Activated naive CD4-positive, alpha-beta T cell treated with anti-CD3 and anti-CD28 coated beads, Interleukin-2, amount 10 ng/mL, durations not matched to agents 5 hours and 36 hours (primary cell): Measurements from ENCODE around the gene UMAD1. TPM values are rescaled to one million over a fixed set of nuclear protein-coding genes. Genes with fewer than 3 reads are reported as not detected.

ENCODE experiments used
- total RNA-seq, 2 experiments: library from RNA; stranded (reverse); gene quantifications; one replicate each; pipeline ENCODE4 v1.2.3, GENCODE V29; 2021

UMAD1 gene
- total RNA-seq = 10 to 100 TPM; 14.0 to 14.3 TPM

GRCh38 chr7:7640221-7641128, at the start of gene UMAD1:
Gene UMAD1, plus strand, starts transcription at chr7:7640752. Its CDS starts 32,620 bp downstream, at chr7:7673372.

GRCh38 chr7:7718492-7718891, 77.9 kb downstream of the UMAD1 start, which contains the start of gene RPA3:
Gene RPA3, minus strand, starts transcription at chr7:7718607. Its CDS starts 78,189 bp downstream, at chr7:7640418.

Other genes starting within 250 kb of the UMAD1 start
- under 1 TPM in 1 of 2 experiments, not detected in 1; 0.08 TPM for gene COL28A1, start 104.9 kb upstream of the UMAD1 start, total RNA-seq
- gene MIOS, start 73.9 kb upstream of the UMAD1 start, total RNA-seq = 10 to 100 TPM; 32.2 to 33.6 TPM
- 10 to 100 TPM; 80.8 to 90.2 TPM for gene RPA3, start 77.9 kb downstream of the UMAD1 start, total RNA-seq